ENCODE data around the gene CECR2. TPM values are rescaled to one million over a fixed set of nuclear protein-coding genes. Genes with fewer than 3 reads are reported as not detected.

CECR2 gene
- total RNA-seq, 1 experiment from 2014 or later: not detected

- Histone ChIP-seq H3K27ac (ENCODE audit: low read length) (no peak overlapping the region), H3K9me2 (replicated peaks; ENCODE audit: low read length) (no peaks in the 10 kb centered on the region), H3K4me2 (ENCODE audit: low read length) (no peak overlapping the region), H3K79me2 (ENCODE audit: low read length) (no peaks in the 10 kb centered on the region), H2AFZ (ENCODE audit: low read length) (no peak overlapping the region), H3K4me3 (ENCODE audit: low read length) (no peak overlapping the region), H3F3A (ENCODE audit: low read length, unreplicated experiment) (no peaks in the 10 kb centered on the region), H4K20me1 (ENCODE audit: low read length) (no peaks in the 10 kb centered on the region), H3K9me3 (ENCODE audit: low read length) (no peaks in the 10 kb centered on the region), H3K9ac (ENCODE audit: low read length) (no peak overlapping the region), H3K27me3 (ENCODE audit: low read length) (peaks cover 18% of the 10 kb centered on the region), H3K36me3 (ENCODE audit: low read depth, low read length) (no peaks in the 10 kb centered on the region), H3K4me1 (ENCODE audit: insufficient read depth, low read length) (no peaks in the 10 kb centered on the region)
- intact Hi-C loops (cut with micrococcal nuclease): no loop called here
- DNase-seq: no peak
- ChIA-PET CTCF (no interaction called here), POLR2A (ENCODE audit: unreplicated experiment) (no interaction called here)
- no TSS peak for BruUV-seq (replicated peaks)
- TF ChIP-seq CTCF (conservative IDR thresholded peaks at IDR 0.05; ENCODE audit: low read depth, low read length): no peak
- ATAC-seq: no peak
Measured at GRCh38 chr22:17357688-17358087, 11.6 kb upstream of the CECR2 start.

GRCh38 chr22:17358415-17358814 lies 10.8 kb upstream of the CECR2 start:
- no peak overlapping the region for H3K4me3 ChIP-seq (ENCODE audit: low read length)
- no peaks in the 10 kb centered on the region for H3K9me2 ChIP-seq (replicated peaks; ENCODE audit: low read length)
- intact Hi-C loops (cut with micrococcal nuclease): no loop called here
- H3K9me3 ChIP-seq (ENCODE audit: low read length): no peaks in the 10 kb centered on the region
- H3K9ac ChIP-seq (ENCODE audit: low read length): no peak overlapping the region
- ATAC-seq (no peak), DNase-seq (no peak)
- H4K20me1 ChIP-seq (ENCODE audit: low read length): no peaks in the 10 kb centered on the region
- H2AFZ ChIP-seq (ENCODE audit: low read length): no peak overlapping the region
- H3K27ac ChIP-seq (ENCODE audit: low read length): no peak overlapping the region
- POLR2A ChIA-PET (ENCODE audit: unreplicated experiment): no interaction called here
- H3F3A ChIP-seq (ENCODE audit: low read length, unreplicated experiment): no peaks in the 10 kb centered on the region
- no peak overlapping the region for H3K4me2 ChIP-seq (ENCODE audit: low read length)
- CTCF ChIA-PET: no interaction called here
- TF ChIP-seq CTCF (conservative IDR thresholded peaks at IDR 0.05; ENCODE audit: low read depth, low read length) (no peak), EZH2 (IDR thresholded peaks at IDR 0.05; ENCODE audit: low read length, unreplicated experiment) (no peak), EZH2phosphoT487 (IDR thresholded peaks at IDR 0.05; ENCODE audit: borderline replicate concordance, low read length) (no peak)
- no peaks in the 10 kb centered on the region for H3K79me2 ChIP-seq (ENCODE audit: low read length)
- no peaks in the 10 kb centered on the region for H3K36me3 ChIP-seq (ENCODE audit: low read depth, low read length)
- peaks cover 18% of the 10 kb centered on the region for H3K27me3 ChIP-seq (ENCODE audit: low read length)
- no peaks in the 10 kb centered on the region for H3K4me1 ChIP-seq (ENCODE audit: insufficient read depth, low read length)
- BruUV-seq (replicated peaks): no TSS peak

GRCh38 chr22:17359501-17359900 lies 9.8 kb upstream of the CECR2 start:
- Histone ChIP-seq H3K79me2 (ENCODE audit: low read length) (no peaks in the 10 kb centered on the region), H3K27me3 (ENCODE audit: low read length) (peaks cover 21% of the 10 kb centered on the region), H2AFZ (ENCODE audit: low read length) (no peak overlapping the region), H4K20me1 (ENCODE audit: low read length) (no peaks in the 10 kb centered on the region), H3K4me1 (ENCODE audit: insufficient read depth, low read length) (no peaks in the 10 kb centered on the region), H3K9me2 (replicated peaks; ENCODE audit: low read length) (no peaks in the 10 kb centered on the region), H3K36me3 (ENCODE audit: low read depth, low read length) (no peaks in the 10 kb centered on the region), H3K27ac (ENCODE audit: low read length) (no peak overlapping the region), H3K9me3 (ENCODE audit: low read length) (no peaks in the 10 kb centered on the region), H3K4me3 (ENCODE audit: low read length) (no peak overlapping the region), H3F3A (ENCODE audit: low read length, unreplicated experiment) (no peaks in the 10 kb centered on the region), H3K9ac (ENCODE audit: low read length) (no peak overlapping the region), H3K4me2 (ENCODE audit: low read length) (no peak overlapping the region)
- ChIA-PET POLR2A (ENCODE audit: unreplicated experiment) (no interaction called here), CTCF (interaction anchor here (0.7 to 0.9 kb wide), 2 partner anchors 14 to 178 kb away, joined by 3 read pairs; no protein-coding TSS in a partner anchor)
- no TSS peak for BruUV-seq (replicated peaks)
- no peak for TF ChIP-seq CTCF (conservative IDR thresholded peaks at IDR 0.05; ENCODE audit: low read depth, low read length)
- TF ChIP-seq EZH2phosphoT487 (IDR thresholded peaks at IDR 0.05; ENCODE audit: borderline replicate concordance, low read length): no peak
- TF ChIP-seq EZH2 (IDR thresholded peaks at IDR 0.05; ENCODE audit: low read length, unreplicated experiment): no peak
- intact Hi-C loops (cut with micrococcal nuclease): no loop called here
- no peak for ATAC-seq
- DNase-seq: no peak
